GM12873 (cell line): ENCODE measurements around the gene JPH3.

Source experiments
- CTCF ChIP-seq: IDR thresholded peaks from 2 replicates; pipeline ENCODE4 v1.5.1; 2012; ENCODE audit warnings: low read depth, mild to moderate bottlenecking, moderate library complexity, low read length, control low read depth; ENCODE audit not compliant: insufficient read depth; ENCODE audit errors: missing control alignments

The JPH3 gene

GRCh38 chr16:87595712-87596111, 6.6 kb upstream of the JPH3 start:
- TF ChIP-seq CTCF = no peak

GRCh38 chr16:87597324-87597830, 4.9 kb upstream of the JPH3 start:
- no peak for TF ChIP-seq CTCF

GRCh38 chr16:87598431-87598830, 3.9 kb upstream of the JPH3 start:
- no peak for TF ChIP-seq CTCF

GRCh38 chr16:87600246-87600645, 2.1 kb upstream of the JPH3 start:
- no peak for TF ChIP-seq CTCF

- no peak for TF ChIP-seq CTCF
These were observed 817 bp upstream of the JPH3 start for GRCh38 chr16:87601401-87601981.

- TF ChIP-seq CTCF = no peak
These were observed 744 bp downstream of the JPH3 start for GRCh38 chr16:87602821-87603683.
